GM19397 (cell line): ENCODE results near the gene NTSR1.

Experiments
- ATAC-seq: cut with Tn5 transposase; IDR thresholded peaks from one replicate; pipeline ENCODE4 v1.9.1; 2021; ENCODE audit warnings: mild to moderate bottlenecking, moderate library complexity; ENCODE audit not compliant: unreplicated experiment

NTSR1 gene

DNA sequence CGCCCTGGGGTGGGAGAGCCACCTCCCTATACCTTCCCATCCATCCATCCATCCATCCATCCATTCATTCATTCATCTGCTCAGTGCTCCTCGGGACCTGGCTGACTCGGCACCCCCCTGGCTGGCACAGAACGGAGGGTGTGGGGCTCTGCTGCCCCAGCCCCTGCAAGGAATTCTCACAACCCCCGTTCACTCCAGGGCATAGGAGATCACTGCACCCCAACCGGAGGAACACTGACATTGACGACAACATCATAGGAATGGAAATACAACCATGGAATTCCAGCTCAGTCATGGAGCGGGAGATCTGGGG lies 59.6 kb downstream of the NTSR1 start:
- ATAC-seq = no peak

DNA sequence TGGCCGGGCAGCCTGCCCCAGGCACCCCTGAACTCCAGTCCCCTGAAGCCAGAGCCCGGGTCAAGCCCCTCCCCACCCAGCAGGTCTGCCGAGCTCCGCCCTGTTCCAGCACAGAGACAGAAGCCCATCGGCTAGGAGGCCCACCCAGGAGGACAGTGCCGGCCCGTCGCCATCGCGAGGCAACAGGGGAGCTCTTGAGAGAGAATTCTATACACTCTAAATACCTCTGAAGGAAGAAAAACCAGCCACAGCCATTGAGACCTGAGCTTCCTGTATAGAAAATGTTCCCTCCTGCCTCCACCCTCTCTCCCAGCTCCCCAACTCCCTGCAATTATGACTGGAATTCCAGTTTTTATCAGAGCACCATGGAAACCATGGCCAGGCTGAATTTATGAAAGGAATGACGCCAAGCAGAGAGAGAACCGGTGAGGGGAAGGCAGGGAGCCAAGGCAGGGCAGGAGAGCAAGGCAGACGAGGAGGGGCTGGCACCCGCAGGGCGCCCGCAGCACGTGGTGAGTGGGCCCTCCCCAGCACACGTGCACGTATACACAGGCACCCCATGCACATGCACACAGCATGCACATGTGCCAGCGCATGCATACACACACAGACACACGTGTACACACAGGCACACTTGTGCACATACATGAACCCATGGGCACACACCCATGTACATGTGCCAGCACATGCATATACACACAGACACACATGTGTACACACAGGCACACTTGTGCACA lies 60.1 kb downstream of the NTSR1 start:
- no peak for ATAC-seq

DNA sequence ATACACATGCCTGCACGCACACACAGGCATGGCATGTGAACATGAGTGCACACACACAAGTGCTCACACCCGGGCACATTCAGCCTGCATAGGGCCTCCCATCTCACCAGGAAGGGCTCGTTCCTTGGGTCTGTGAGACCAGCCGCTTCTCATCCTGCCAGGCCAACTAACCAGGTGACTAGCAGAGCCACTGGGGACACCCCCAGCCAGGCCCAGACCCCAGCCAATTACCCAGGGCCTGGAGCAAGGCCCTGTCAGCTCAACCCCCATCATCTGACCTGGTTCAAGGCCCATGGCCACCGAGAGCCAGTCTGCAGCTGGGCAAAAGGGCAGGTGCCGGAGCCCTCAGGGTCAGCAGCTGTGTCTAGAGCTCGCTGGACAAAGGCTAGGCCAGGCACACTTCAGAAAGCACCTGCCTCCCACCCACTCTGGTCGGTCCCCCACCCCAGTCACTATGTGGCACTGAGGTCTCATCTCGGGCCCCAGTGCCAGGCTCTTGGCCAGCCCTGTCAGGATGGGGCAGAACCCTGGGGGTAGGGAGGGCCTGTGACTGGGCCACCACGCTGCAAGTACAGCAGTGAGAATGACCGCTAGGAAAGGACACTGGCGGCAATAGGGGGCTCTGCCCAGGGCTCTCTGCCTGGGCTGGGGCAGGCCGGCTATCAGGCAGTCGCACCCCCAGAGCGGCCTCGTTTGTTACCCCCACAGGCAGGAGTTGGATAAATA lies 60.9 kb downstream of the NTSR1 start:
- ATAC-seq = no peak

DNA sequence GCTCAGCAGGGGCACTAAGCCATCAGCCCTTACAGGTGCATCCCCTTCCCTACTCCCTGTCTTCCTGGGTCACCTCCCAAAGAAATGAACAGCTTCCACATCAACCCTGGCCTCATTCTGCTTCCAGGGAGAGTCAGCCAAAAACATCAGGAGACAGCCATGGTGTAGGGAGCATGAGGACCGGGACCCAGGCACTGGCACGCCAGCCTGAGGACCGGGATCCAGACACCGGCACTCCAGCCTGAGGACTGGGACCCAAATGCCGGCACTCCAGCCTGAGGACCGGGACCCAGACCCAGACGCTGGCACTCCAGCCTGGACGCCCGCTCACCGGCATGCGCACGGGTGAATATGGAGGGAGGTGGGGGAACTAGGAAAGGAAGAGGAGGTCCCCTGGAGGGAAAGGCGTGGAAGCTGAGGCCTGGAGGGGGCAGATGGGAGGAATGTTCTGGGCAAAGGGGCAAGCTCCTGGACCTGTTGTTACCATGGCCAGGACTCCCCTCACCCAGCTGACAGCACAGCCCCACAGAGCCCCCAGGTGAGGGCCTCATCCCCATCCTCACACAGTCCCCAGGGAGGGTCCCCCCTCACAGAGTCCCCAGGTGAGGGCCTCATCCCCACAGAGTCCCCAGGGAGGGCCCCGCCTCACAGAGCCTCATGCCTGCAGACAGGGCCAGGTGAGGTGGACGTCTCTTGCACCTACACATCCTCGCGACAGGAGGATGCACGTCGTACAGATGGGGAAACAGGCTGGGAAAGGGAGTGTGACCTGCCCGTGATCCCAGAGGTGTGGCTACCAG lies 61.7 kb downstream of the NTSR1 start:
- ATAC-seq = no peak

DNA sequence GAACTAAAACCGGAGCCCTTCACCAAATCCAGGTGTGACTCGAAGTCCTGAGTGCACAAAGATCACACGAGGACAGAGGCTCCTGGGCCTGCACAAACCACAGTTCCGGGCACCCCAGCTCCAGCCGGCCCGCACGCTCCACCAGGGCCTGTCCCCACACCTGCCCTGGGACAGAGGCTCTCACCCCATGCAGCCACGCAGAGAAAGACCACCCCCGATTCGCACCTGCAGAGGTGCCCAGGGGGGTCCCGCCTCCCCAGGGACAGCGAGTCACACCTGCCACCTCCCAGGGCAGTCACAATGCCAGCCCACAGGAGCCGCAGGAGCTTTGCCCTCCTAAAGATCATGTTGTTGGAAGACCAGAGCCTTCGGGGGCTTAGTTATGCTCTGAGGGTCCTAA lies 62.3 kb downstream of the NTSR1 start:
- ATAC-seq = no peak

DNA sequence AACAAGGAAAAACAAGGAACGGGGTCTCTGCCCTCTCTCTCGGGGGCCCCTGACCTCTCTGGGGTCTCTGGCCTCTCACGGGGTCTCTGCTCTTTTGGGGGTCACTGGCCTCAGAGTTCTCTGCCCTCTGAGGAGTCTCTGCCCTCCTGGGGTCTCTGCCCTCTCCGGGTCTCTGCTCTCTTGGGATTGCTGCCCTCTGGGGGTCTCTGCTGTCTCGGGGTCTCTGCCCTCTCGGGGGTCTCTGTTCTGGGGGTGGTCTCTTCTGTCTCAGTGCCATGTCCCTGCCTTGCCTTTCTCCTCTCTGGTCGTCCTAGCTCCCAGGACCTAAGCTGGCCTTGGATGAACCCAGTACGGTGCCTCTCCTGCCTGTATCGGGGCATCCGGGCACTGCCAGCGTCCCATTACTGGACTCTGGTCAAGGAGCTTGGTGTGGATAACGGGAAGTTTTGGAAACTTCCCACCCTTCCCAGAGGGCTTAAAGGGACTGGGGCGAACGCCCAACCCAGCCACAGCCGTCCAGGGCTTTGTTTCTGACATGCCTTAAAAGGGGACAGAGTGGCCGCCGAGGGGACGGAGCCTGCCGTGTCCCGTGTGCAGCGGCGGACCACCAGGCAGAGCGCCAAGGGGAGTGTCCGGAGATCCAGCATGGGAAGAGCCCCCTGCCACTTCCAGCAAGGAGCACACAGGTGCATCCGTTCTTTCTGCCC lies 62.9 kb downstream of the NTSR1 start:
- no peak for ATAC-seq

DNA sequence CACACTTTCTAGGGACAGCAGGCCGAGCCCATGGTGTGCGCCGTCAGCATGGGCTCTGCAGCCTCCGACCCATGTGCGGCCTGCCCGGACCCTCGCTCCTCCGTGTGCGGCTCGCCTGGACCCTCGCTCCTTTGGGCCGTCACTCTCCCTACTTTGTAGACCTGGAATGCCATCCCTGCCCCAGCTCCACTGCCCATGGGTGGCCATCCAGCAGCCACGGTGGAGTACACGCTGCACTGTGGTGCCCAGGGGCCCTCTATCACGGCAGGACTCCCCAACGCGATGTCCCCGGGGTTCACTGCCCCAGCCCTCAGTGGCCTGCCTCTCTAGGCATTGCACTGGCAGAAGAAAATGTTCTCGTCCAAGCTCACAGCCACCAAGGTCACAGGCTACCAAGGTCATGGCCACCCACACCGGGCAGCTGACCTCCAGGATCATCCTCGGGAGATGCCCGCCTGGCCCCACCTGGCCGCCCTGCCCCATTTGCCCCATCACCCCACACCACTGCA lies 63.5 kb downstream of the NTSR1 start:
- ATAC-seq = no peak

- no peak for ATAC-seq
Observed at GRCh38 chr20:62772619-62772989, 64.0 kb downstream of the NTSR1 start.

DNA sequence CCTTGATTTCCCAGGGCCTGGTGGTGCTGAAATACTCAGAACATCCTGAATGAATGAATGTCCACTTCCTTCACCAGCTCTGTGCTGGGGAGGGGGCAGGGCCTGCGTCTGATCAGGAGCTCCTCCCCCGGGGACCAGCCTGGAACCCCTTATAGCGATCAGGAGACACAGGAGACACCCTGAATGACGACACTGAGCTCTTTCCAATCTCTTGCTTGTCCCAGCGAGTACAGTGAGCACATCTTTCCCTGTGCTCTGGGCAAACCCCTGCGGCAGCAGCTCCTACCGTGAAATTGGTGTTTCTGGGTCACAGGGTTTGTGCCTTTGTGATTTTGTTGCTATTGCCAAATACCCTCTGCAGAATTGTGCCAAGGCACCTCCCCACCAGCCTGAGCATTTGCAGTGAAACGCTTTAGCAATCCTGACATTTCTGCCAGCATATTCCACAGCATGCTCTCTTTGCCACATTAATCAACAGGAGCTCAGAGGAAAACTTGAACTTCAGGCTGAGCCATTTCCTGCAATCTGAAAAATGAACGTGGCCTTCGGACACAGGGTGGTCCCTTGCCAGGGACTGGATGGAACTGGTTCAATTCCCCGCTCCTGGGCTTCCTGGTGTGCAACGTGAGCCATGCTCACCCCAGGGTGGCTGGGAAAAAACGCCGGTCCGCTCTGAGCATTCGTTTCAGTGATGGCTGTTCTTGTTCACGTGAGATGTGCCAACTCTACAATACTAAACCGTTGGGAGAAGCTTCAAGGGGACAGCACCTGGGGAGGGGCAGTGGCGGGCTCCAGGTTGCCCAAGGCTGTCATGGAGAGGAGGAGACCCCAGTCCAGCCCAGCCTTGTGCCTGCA lies 64.6 kb downstream of the NTSR1 start:
- no peak for ATAC-seq

GRCh38 chr20:62773845-62774714 lies 65.4 kb downstream of the NTSR1 start:
- ATAC-seq = no peak

DNA sequence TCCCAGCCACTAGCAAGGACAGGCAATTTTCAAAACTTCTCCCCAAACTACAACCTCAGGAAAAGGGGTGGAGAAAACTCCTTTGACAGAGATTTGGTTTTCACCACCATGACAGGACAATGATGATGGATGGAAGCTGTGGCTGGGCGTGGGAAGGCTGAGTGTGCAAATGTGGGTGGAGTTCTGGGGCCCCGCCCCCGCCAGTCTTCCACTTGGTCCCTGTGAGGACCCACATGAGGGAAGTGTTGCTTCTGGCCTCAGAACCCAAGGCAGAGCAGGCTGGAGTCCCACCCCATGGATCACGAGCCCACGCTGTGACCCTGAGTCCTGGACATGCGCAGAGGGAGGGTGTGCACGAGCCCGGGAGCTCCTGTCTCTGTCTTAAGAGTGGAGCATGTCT lies 66.1 kb downstream of the NTSR1 start:
- ATAC-seq = no peak

- ATAC-seq = no peak
Observed at GRCh38 chr20:62775206-62775605, 66.6 kb downstream of the NTSR1 start.

DNA sequence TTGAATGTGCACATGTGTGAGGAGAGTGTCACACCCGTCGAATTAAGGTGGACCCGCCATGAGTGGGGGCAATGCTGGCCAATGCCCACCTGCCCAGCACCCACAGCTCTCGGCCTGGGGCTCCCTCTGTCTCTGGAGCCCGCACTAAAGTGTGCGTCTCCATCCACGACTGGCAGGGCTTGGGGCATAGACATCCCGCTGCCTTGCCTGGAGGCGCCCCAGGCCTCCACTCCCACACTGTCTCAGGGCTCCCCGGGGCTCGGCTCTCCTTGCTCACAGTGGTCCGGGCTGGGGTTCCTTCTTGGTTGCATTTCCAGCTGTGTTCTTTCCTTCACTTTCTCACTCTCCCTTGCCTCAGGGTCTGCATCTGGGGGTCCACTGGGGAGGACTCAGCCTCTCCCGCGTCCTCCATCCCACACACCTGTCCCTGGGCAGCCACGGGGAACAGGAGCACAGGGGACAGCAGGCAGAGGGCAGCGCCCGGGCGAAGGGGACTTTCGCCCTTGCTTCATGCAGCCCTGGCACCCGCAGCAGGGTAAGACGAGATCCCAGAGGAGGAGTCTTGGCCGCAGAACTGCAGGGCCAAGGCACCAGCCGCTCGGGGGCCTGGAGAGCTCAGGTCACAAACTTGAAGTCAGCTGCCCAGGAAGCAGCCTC lies 67.5 kb downstream of the NTSR1 start:
- ATAC-seq = no peak

DNA sequence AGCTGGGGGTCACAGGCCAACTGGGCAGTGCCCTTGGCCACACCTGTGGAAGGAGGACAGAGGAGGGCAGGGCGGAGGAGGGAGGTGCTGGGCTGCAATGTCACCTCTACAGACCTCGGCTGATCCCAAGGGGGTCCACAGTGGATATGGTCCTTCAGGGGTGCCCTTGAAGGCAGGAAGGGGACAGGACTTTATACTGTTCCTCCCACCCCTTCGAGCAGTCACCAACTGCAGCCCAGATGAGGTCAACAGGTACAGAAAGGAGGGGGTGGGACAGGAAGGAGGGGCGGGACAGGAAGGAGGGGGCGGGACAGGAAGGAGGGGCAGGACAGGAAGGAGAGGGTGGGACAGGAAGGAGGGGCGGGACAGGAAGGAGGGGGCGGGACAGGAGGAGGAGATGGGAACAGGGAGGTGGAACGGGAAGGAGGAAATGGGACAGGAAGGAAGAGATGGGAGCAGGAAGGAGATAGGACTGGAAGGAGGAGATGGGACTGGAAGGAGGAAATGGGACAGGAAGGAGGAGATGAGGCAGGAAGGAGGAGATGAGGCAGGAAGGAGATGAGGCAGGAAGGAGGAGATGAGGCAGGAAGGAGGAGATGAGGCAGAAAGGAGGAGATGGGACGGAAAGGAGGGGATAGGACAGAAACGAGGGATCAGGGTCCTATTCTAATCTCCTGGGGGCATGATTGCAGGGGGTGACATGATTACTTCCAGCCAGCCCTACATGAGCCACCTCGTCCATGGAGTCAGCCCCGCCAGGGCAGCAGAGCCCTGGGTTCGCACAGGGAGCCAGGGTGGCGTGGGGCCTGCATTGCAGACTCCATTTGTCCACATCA lies 68.3 kb downstream of the NTSR1 start:
- ATAC-seq = no peak

- ATAC-seq = no peak
Observed at GRCh38 chr20:62777528-62777830, 68.8 kb downstream of the NTSR1 start.

DNA sequence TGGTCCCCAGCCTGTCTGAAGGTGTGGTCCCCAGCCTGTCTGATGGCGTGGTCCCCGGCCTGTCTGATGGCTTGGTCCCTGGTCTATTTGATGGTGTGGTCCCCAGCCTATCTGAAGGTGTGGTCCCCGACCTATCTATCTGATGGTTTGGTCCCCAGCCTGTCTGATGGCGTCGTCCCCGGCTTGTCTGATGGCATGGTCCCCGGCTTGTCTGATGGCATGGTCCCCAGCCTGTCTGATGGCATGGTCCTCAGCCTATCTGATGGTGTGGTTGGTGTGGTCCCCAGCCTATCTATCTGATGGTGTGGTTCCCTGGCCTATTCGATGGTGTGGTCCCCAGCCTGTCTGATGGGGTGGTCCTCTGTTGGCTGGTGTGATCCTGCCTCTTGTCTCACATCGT lies 69.4 kb downstream of the NTSR1 start:
- ATAC-seq = no peak

DNA sequence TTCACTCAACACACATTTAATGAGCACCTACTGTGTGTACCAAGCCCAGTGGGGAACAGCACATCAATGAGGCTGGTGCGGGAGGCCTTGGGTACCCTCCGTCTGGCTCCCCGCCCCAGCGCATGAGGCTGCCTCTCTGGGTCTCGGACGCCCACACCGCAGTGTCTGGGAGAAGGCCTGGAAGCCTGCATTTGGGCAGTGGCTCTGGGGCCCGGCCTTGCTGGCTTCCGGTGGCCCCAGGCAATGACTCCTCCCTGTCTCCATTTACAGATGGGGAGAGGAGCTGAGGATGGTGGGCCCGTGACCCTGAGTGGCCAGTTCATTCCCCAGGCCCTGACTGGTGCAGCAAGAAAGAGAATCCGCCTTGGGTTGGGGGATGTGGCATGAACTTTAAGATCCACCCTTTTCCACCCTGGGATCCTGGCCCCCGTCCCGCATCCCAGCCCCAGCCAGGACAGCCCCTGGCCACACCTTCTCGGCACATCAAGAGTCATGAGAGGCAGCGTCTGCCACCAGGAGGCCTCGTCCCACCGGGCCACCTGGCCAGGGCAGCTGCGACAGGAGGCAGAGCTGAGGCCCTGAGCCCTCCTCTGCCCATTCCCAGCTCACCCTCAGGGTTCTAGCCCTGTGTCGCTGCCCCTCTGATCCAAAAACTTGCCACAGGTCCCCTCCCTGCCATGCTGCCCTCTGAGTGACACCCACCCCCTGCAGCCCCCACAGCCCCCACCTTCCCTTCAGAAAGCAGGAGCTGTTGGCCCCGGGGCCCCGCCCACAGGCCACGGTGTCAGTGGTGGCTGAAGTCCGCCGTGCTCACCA lies 70.2 kb downstream of the NTSR1 start:
- no peak for ATAC-seq

DNA sequence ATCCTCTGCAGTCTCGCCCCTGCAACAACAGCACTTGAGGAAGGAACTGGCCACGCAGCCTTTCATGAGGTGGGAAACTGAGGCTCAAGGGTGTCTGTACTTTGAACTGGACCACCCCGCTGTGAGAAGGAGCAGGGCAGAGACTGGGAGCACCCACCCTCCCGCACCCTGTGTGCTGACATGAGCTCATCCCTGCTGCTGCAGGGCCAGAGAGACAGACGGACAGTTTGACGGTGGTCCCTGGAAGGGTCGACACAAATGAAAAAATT lies 70.7 kb downstream of the NTSR1 start:
- no peak for ATAC-seq
